Prostate gland (tissue), 2 donors: ENCODE measurements around the gene ACLY. TPM values are rescaled to one million over a fixed set of nuclear protein-coding genes. Genes with fewer than 3 reads are reported as not detected.
"Not testable (repeated sequence)": the region's sequence is repeated elsewhere in the genome, so short reads cannot be mapped to it uniquely, and the experiment has no call there.

Experiments
- DNase-seq: peaks from one replicate; pipeline ENCODE4 v3.0.0-alpha.2; 2019; ENCODE audit warnings: low spot score
- H3K27ac ChIP-seq, 2 donors: fragments of 200-600 bp; sonication (generic); 2 replicates each; pipeline ENCODE4 v1.5.1; 2017 to 2019
- H3K27me3 ChIP-seq: fragments of 200-600 bp; sonication (generic); replicated peaks from 2 replicates; pipeline ENCODE4 v1.5.1; 2019; ENCODE audit not compliant: insufficient read depth
- H3K36me3 ChIP-seq, 2 donors: fragments of 200-600 bp; sonication (generic); 1 replicate in 1 of 2; 2 replicates in 1 of 2; pipeline versions ENCODE4 v1.5.1 to v1.8.1; 2017 to 2019
- H3K4me1 ChIP-seq: fragments of 200-600 bp; sonication (generic); replicated peaks from 2 replicates; pipeline ENCODE4 v1.5.1; 2019
- H3K4me3 ChIP-seq, 2 donors: fragments of 200-600 bp; sonication (generic); 2 replicates each; pipeline ENCODE4 v1.5.1; 2017 to 2019
- H3K9me3 ChIP-seq: fragments of 200-600 bp; sonication (generic); 2 replicates; pipeline ENCODE4 v1.5.1; 2017
- CTCF ChIP-seq, 4 experiments: fragments of 200-600 bp in 2 of 4; fragments of 450-650 bp in 2 of 4; sonication (generic) in 2 of 4; IDR thresholded peaks; 1 replicate in 3 of 4; 2 replicates in 1 of 4; pipeline ENCODE4 v1.5.1; 2016 to 2019; ENCODE audit warnings: antibody characterized with exemption in 4 of 4, mild to moderate bottlenecking in 2 of 4, moderate library complexity in 2 of 4
- POLR2A ChIP-seq: fragments of 450-650 bp; IDR thresholded peaks from one replicate; pipeline ENCODE4 v1.6.1; 2016; ENCODE audit warnings: antibody characterized with exemption, mild to moderate bottlenecking
- POLR2AphosphoS5 ChIP-seq: sonication (generic); formaldehyde crosslinking; IDR thresholded peaks from one replicate; pipeline ENCODE4 v1.6.1; 2017; ENCODE audit warnings: antibody characterized with exemption
- WGBS: methylation state at CpG from one replicate; pipeline ENCODE4 v1.1.5; 2018; 5-methylcytosine and 5-hydroxymethylcytosine counted together
- intact Hi-C: fragments of 100-400 bp; cut with DNase I; formaldehyde crosslinking; loops from one replicate; pipeline ENCODE4 v1.14.2; 2022
- total RNA-seq, 2 donors: library from RNA; depleted of rRNA; stranded (reverse); fragments of >200 nt; gene quantifications; one replicate each; pipeline ENCODE4 v1.1.0, GENCODE V29; 2016

Gene ACLY
- total RNA-seq, 2 donors from 2014 or later: 114 to 203 TPM

GRCh38 chr17:41885733-41886132 lies 33.0 kb downstream of the ACLY start:
- TF ChIP-seq CTCF (IDR thresholded peaks at IDR 0.05) (peak in 1 of 4 experiments; percentile 19), POLR2AphosphoS5 (no peak)
- no peak for DNase-seq
- Histone ChIP-seq H3K4me1 (no peaks in the 10 kb centered on the region), H3K27me3 (no peaks in the 10 kb centered on the region), H3K9me3 (no peaks in the 10 kb centered on the region), H3K4me3 (no peak overlapping the region), H3K36me3 (peaks cover 22 to 30% of the 10 kb centered on the region in 2 donors), H3K27ac (no peak overlapping the region)
- intact Hi-C loops: loop anchor here (10.0 kb wide), 1 partner anchor 151 kb away; the partner anchor contains the start of gene HAP1
- 76% methylated on average over 6 of the region's 6 CpGs for WGBS

DNA sequence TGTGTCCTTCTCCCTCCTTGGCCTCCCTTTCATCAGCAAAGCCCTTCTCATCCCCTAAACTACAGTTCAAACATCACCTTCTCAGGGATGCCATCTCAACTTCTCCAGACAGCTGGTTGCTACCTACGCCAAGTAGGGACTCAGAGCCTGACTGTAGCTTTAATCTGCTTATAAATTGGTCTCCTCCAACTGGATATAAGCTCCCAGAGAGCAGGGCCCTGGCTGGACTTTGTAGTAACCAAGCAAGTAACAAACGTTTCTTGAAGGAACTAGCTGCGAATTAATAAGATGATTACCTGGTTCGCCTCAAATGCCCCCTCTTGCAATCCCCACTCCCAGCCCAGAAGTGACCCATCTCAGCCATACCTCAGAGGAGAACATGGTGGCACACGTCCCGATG lies 36.0 kb downstream of the ACLY start:
- Histone ChIP-seq H3K4me1 (no peaks in the 10 kb centered on the region), H3K36me3 (peaks cover 30 to 42% of the 10 kb centered on the region in 2 donors), H3K9me3 (no peaks in the 10 kb centered on the region), H3K27ac (no peak overlapping the region), H3K27me3 (no peaks in the 10 kb centered on the region), H3K4me3 (no peak overlapping the region)
- intact Hi-C loops: loop anchor here (10.0 kb wide), 1 partner anchor 148 kb away; the partner anchor contains the start of gene HAP1
- DNase-seq: no peak
- no peak for TF ChIP-seq POLR2A
- TF ChIP-seq CTCF (IDR thresholded peaks at IDR 0.05): no peak
- TF ChIP-seq POLR2AphosphoS5: no peak
- 89% methylated on average over 6 of the region's 6 CpGs for WGBS

- WGBS: 86% methylated on average over 4 of the region's 4 CpGs
- Histone ChIP-seq H3K27ac (no peak overlapping the region), H3K9me3 (no peaks in the 10 kb centered on the region), H3K36me3 (peaks cover 18 to 27% of the 10 kb centered on the region in 2 donors), H3K4me3 (no peak overlapping the region), H3K4me1 (no peaks in the 10 kb centered on the region), H3K27me3 (no peaks in the 10 kb centered on the region)
- intact Hi-C loops: loop anchor here (10.0 kb wide), 1 partner anchor 145 kb away; the partner anchor contains the start of gene HAP1
- TF ChIP-seq POLR2A: no peak
- TF ChIP-seq POLR2AphosphoS5: no peak
- TF ChIP-seq CTCF (IDR thresholded peaks at IDR 0.05): no peak
- DNase-seq: no peak
Measured at GRCh38 chr17:41880130-41880529, 38.6 kb downstream of the ACLY start.

DNA sequence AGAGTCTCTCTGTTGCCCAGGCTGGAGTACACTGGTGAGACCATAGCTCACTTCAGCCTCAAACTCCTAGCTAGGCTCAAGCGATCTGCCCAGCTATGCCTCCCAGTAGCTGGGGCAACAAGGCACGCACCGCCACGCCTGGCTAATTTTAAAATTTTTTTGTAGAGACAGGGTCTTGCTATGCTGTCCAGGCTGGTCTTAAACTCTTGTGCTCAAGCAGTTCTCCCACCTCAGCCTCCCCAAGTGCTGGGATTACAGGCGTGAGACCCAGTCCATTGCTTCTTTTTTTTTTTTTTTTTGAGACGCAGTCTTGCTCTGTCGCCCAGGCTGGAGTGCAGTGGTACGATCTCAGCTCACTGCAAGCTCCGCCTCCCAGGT lies 44.5 kb downstream of the ACLY start:
- DNase-seq, intact Hi-C loops, H3K27me3 ChIP-seq, H3K27ac ChIP-seq, H3K9me3 ChIP-seq, H3K4me3 ChIP-seq, H3K4me1 ChIP-seq: not testable (repeated sequence)
- peaks cover 12 to 18% of the 10 kb centered on the region in 2 donors for H3K36me3 ChIP-seq
- WGBS: 97% methylated on average over 9 of the region's 9 CpGs

DNA sequence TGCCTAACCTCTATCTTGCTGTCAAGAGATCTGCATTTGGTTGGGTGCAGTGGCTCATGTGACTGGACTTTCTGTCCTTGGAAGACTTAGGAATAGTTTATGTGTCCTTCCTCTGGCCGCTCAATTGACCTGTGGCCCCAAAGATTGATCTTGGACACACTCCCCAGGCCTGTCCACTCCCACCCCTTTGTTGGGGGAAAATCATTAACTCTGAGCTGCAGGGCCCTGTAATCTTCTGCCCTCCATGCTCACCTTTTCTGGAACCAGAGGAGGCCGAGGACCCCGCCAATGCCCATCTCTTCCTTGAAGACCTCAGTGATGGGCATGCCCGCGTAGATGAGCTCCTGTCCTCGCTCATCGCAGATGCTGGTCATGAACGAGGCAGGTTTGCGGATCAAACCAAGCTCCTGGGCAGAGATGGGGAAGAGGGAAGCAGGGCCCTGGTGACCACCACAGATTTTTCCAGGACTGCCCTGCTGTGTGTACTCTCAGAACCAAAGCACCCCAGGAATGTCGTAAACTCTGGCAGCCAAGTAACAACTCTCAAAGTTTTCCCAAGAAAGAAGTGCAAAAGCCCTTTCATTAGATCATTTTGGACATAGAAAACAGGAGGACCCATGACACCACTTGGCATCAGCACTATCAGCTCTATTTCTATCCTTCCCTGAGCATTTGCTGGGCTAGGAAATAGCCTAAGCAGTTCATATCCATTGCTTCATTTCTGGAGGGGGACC lies 45.0 kb downstream of the ACLY start:
- intact Hi-C loops: no loop called here
- Histone ChIP-seq H3K27ac (no peak overlapping the region), H3K36me3 (peaks cover 12 to 15% of the 10 kb centered on the region in 2 donors), H3K4me1 (peaks cover 9% of the 10 kb centered on the region), H3K4me3 (no peak overlapping the region), H3K27me3 (no peaks in the 10 kb centered on the region), H3K9me3 (no peaks in the 10 kb centered on the region)
- 95% methylated on average over 10 of the region's 10 CpGs for WGBS
- TF ChIP-seq POLR2AphosphoS5: no peak
- no peak for TF ChIP-seq CTCF (IDR thresholded peaks at IDR 0.05)
- TF ChIP-seq POLR2A: no peak
- no peak for DNase-seq
